Stomach (tissue), 4 donors: Measurements from ENCODE around the gene TCEA2.

Source experiments
- EP300 ChIP-seq: sonication (generic); formaldehyde crosslinking; IDR thresholded peaks from one replicate; pipeline ENCODE4 v1.6.1; 2017; ENCODE audit warnings: antibody characterized with exemption
- POLR2A ChIP-seq, 4 donors: fragments of 450-650 bp; IDR thresholded peaks; one replicate each; pipeline ENCODE4 v1.6.1; 2016; ENCODE audit warnings: antibody characterized with exemption in 4 of 4, control low read depth in 2 of 4, mild to moderate bottlenecking in 1 of 4, moderate library complexity in 1 of 4
- POLR2AphosphoS5 ChIP-seq, 3 donors: sonication (generic); formaldehyde crosslinking; IDR thresholded peaks; one replicate each; pipeline ENCODE4 v1.6.1; 2016; ENCODE audit warnings: antibody characterized with exemption in 3 of 3
- TF ChIP-seq, protein P1 (sequence below), 7 experiments: fragments of 450-650 bp in 4 of 7; fragments of 200-600 bp in 3 of 7; sonication (generic) in 3 of 7; IDR thresholded peaks; one replicate each; pipeline ENCODE4 v1.5.1; 2016 to 2019; ENCODE audit warnings: antibody characterized with exemption in 7 of 7, control low read depth in 2 of 7, mild to moderate bottlenecking in 1 of 7

DNA sequence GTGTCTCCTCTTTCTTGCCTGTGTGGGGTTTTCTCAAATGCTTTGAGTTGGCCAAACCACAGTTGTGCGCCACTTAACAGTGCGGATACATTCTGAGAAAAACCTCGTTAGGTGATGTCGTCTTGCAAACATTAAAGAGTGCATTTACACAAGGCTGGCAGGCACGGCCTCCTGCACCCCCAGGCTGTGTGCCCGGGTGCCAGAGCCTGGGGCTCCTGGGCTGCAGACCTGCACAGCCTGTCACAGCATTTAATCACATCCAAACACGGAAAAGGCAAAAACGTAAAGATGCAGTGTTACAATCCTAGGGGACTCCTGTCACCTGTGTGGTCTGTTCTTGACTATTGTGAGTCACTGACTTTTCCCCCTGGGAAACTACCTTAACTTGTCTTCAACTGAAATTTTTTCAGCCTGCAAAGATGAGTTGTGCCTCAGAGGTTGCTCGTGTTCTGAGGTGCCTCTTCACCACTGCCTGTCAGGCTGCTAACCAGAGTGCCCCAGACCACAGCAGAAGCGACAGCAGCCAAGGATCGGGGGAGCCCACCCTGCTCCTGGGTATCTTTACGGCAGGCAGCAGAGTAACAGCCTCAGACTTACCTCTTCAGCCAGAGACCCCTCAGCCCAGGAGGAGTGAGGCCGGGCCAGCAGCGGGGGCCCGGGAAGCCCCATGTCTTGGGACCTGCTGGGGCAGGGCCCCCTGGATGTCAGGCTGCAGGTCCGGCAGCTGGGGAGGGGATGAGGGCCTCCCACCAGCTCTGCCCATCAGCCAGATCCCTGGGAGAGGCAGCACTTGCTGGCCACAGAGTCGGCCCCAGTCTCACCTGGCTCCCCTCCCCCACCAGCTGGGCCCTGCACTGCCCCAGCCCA, 27.7 kb upstream of the TCEA2 start:
- TF ChIP-seq, protein P1, sequence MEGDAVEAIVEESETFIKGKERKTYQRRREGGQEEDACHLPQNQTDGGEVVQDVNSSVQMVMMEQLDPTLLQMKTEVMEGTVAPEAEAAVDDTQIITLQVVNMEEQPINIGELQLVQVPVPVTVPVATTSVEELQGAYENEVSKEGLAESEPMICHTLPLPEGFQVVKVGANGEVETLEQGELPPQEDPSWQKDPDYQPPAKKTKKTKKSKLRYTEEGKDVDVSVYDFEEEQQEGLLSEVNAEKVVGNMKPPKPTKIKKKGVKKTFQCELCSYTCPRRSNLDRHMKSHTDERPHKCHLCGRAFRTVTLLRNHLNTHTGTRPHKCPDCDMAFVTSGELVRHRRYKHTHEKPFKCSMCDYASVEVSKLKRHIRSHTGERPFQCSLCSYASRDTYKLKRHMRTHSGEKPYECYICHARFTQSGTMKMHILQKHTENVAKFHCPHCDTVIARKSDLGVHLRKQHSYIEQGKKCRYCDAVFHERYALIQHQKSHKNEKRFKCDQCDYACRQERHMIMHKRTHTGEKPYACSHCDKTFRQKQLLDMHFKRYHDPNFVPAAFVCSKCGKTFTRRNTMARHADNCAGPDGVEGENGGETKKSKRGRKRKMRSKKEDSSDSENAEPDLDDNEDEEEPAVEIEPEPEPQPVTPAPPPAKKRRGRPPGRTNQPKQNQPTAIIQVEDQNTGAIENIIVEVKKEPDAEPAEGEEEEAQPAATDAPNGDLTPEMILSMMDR (IDR thresholded peaks at IDR 0.05): no peak
- no peak for TF ChIP-seq POLR2A (IDR thresholded peaks at IDR 0.05)
- TF ChIP-seq POLR2AphosphoS5 (IDR thresholded peaks at IDR 0.05): no peak
- TF ChIP-seq EP300: no peak
